IMR-90 (cell line): Measurements from ENCODE around the gene GSTA2. TPM values are rescaled to one million over a fixed set of nuclear protein-coding genes. Genes with fewer than 3 reads are reported as not detected.

Experiments used
- ATAC-seq: fragments of 200-7000 bp; cut with Tn5 transposase; 2 replicates; pipeline ENCODE4 v1.9.1; 2020; ENCODE audit warnings: low read depth, mild to moderate bottlenecking, moderate library complexity
- BruUV-seq: library from RNA; stranded (reverse); fragments of 400-500 nt; replicated peaks from 2 replicates; lab custom pipeline; 2021; lab: Mats Ljungman, UMichigan
- CTCF ChIA-PET: fragments of 300-600 bp; formaldehyde crosslinking; extraction: SDS; loops from one replicate; lab custom pipeline; 2021; ENCODE audit warnings: antibody characterized with exemption; lab: Yijun Ruan, JAX
- POLR2A ChIA-PET: fragments of 300-600 bp; sonication (Branson Sonifier 250); formaldehyde crosslinking; loops from one replicate; lab custom pipeline; 2022; ENCODE audit warnings: antibody characterized with exemption; ENCODE audit not compliant: unreplicated experiment; lab: Charles Lee
- DNase-seq: peaks from one replicate; pipeline ENCODE4 v3.0.0; 2013
- H2AFZ ChIP-seq: replicated peaks from 2 replicates; pipeline ENCODE3; 2013; ENCODE audit warnings: low read length, mild to moderate bottlenecking; ENCODE audit not compliant: poor library complexity
- H2AK5ac ChIP-seq: 2 replicates; pipeline ENCODE4 v1.6.1; 2013; ENCODE audit warnings: low read depth, low read length, inconsistent platforms
- H2AK9ac ChIP-seq: replicated peaks from 2 replicates; pipeline ENCODE3; 2013; ENCODE audit warnings: mild to moderate bottlenecking, low read depth, low read length, moderate library complexity; ENCODE audit not compliant: poor library complexity
- H2BK120ac ChIP-seq: 2 replicates; pipeline ENCODE4 v1.6.1; 2013; ENCODE audit warnings: low read depth, low read length, inconsistent platforms
- H2BK15ac ChIP-seq: 3 replicates; pipeline ENCODE4 v1.6.1; 2013; ENCODE audit warnings: low read depth, low read length, inconsistent platforms
- H2BK20ac ChIP-seq: 2 replicates; pipeline ENCODE4 v1.6.1; 2013; ENCODE audit warnings: low read depth, mild to moderate bottlenecking, inconsistent platforms, low read length, moderate library complexity
- H2BK5ac ChIP-seq: 2 replicates; pipeline ENCODE4 v1.6.1; 2013; ENCODE audit warnings: mild to moderate bottlenecking, low read depth, low read length, inconsistent platforms; ENCODE audit not compliant: poor library complexity, severe bottlenecking
- H3K14ac ChIP-seq: replicated peaks from 2 replicates; pipeline ENCODE4 v1.6.1; 2013; ENCODE audit warnings: low read depth, low read length, inconsistent platforms
- H3K18ac ChIP-seq: 2 replicates; pipeline ENCODE4 v1.6.1; 2013; ENCODE audit warnings: low read depth, low read length, control low read depth
- H3K23ac ChIP-seq: 2 replicates; pipeline ENCODE4 v1.6.1; 2013; ENCODE audit warnings: low read depth, low read length, inconsistent platforms
- H3K27ac ChIP-seq: 2 replicates; pipeline ENCODE4 v1.5.1; 2013; ENCODE audit warnings: mild to moderate bottlenecking, control low read depth, low read length; ENCODE audit not compliant: insufficient read depth
- H3K27me3 ChIP-seq: 2 replicates; pipeline ENCODE4 v1.6.1; 2013; ENCODE audit warnings: low read length; ENCODE audit not compliant: control insufficient read depth, insufficient read depth
- H3K36me3 ChIP-seq: 2 replicates; pipeline ENCODE4 v1.6.1; 2013; ENCODE audit warnings: low read length, mixed read lengths; ENCODE audit not compliant: control insufficient read depth, insufficient read depth
- H3K4ac ChIP-seq: 2 replicates; pipeline ENCODE4 v1.6.1; 2013; ENCODE audit warnings: low read depth, low read length, inconsistent platforms
- H3K4me1 ChIP-seq: 2 replicates; pipeline ENCODE4 v1.6.1; 2013; ENCODE audit warnings: low read length, mixed read lengths; ENCODE audit not compliant: control insufficient read depth, insufficient read depth
- H3K4me2 ChIP-seq: 2 replicates; pipeline ENCODE4 v1.6.1; 2013; ENCODE audit warnings: low read depth, mild to moderate bottlenecking, control low read depth, low read length, moderate library complexity
- H3K4me3 ChIP-seq: 2 replicates; pipeline ENCODE4 v1.5.1; 2013; ENCODE audit warnings: low read depth, mild to moderate bottlenecking, control low read depth, low read length, moderate library complexity; ENCODE audit not compliant: insufficient read depth
- H3K56ac ChIP-seq: 2 replicates; pipeline ENCODE4 v1.6.1; 2013; ENCODE audit warnings: low read length, inconsistent platforms; ENCODE audit not compliant: insufficient read depth; ENCODE audit errors: extremely low read depth
- H3K79me1 ChIP-seq, 2 experiments: 2 replicates each; pipeline ENCODE4 v1.6.1; 2013; ENCODE audit warnings: low read length in 2 of 2, inconsistent platforms in 1 of 2, low read depth in 1 of 2
- H3K9ac ChIP-seq: 2 replicates; pipeline ENCODE4 v1.6.1; 2013; ENCODE audit warnings: low read depth, low read length, control low read depth
- H3K9me1 ChIP-seq: 2 replicates; pipeline ENCODE4 v1.6.1; 2013; ENCODE audit warnings: low read length, inconsistent platforms; ENCODE audit not compliant: insufficient read depth
- H3K9me3 ChIP-seq: 2 replicates; pipeline ENCODE4 v1.6.1; 2013; ENCODE audit warnings: low read length; ENCODE audit not compliant: control insufficient read depth, insufficient read depth
- H4K20me1 ChIP-seq: 2 replicates; pipeline ENCODE4 v1.6.1; 2013; ENCODE audit warnings: low read length, inconsistent platforms; ENCODE audit not compliant: insufficient read depth
- H4K5ac ChIP-seq: 2 replicates; pipeline ENCODE4 v1.6.1; 2013; ENCODE audit warnings: mild to moderate bottlenecking, low read depth, low read length, control low read depth
- H4K8ac ChIP-seq, 2 experiments: 2 replicates each; pipeline ENCODE4 v1.6.1; 2013; ENCODE audit warnings: low read depth in 2 of 2, low read length in 2 of 2, control low read depth in 1 of 2, inconsistent platforms in 1 of 2
- H4K91ac ChIP-seq: 2 replicates; pipeline ENCODE4 v1.6.1; 2013; ENCODE audit warnings: low read depth, low read length, inconsistent platforms; ENCODE audit not compliant: insufficient read depth
- BHLHE40 ChIP-seq: fragments of 150-350 bp; IDR thresholded peaks from 2 replicates; pipeline ENCODE4 v1.6.1; 2016; ENCODE audit warnings: mild to moderate bottlenecking, low read depth, low read length
- CEBPB ChIP-seq: IDR thresholded peaks from 2 replicates; pipeline ENCODE4 v1.6.1; 2012; ENCODE audit warnings: low read depth, low read length, improper control_type of control experiment
- FOS ChIP-seq: fragments of 150-350 bp; IDR thresholded peaks from 2 replicates; pipeline ENCODE4 v1.6.1; 2016; ENCODE audit warnings: low read depth, low read length
- RAD21 ChIP-seq: IDR thresholded peaks from 2 replicates; pipeline ENCODE4 v1.6.1; 2012; ENCODE audit warnings: low read length, improper control_type of control experiment
- SMC3 ChIP-seq: fragments of 150-350 bp; IDR thresholded peaks from 2 replicates; pipeline ENCODE4 v1.6.1; 2016; ENCODE audit warnings: low read depth, mild to moderate bottlenecking, antibody characterized with exemption, low read length, moderate library complexity
- WGBS, 2 experiments: methylation state at CpG; one replicate each; pipeline versions ENCODE4 v1.1.5 to v1.1.7; 2013; ENCODE audit warnings: missing lambda C conversion rate in 2 of 2; ENCODE audit not compliant: insufficient read length in 1 of 2; ENCODE audit errors: extremely low coverage in 2 of 2; 5-methylcytosine and 5-hydroxymethylcytosine counted together
- dilution Hi-C: fragments of 300-500 bp; cut with HindIII; formaldehyde crosslinking; loops from one replicate; pipeline ENCODE4 v1.14.3; 2018; ENCODE audit warnings: low sequenced_read_pairs; ENCODE audit not compliant: unreplicated experiment
- in situ Hi-C: fragments of 300-500 bp; cut with MboI; formaldehyde crosslinking; loops from 3 replicates; pipeline ENCODE4 v1.14.3; 2019; ENCODE audit warnings: low sequenced_read_pairs, inconsistent platforms, mixed read lengths
- intact Hi-C: fragments of 100-400 bp; cut with micrococcal nuclease; formaldehyde crosslinking; loops from 2 replicates; pipeline ENCODE4 v1.10.0; 2022
- polyA plus RNA-seq, 3 experiments: library from polyadenylated mRNA; depleted of rRNA; stranded (reverse); fragments of >200 nt; gene quantifications; 2 replicates each; pipeline ENCODE4 v1.2.3, GENCODE V29; 2012; ENCODE audit warnings: low replicate concordance in 1 of 3
- total RNA-seq: library from RNA; depleted of rRNA; stranded (reverse); fragments of >200 nt; gene quantifications from 2 replicates; pipeline ENCODE4 v1.2.3, GENCODE V29; 2012
- TF ChIP-seq, protein P1 (sequence below): conservative IDR thresholded peaks from 2 replicates; pipeline ENCODE4 v1.5.1; 2012; ENCODE audit warnings: mild to moderate bottlenecking, low read depth, low read length, improper control_type of control experiment

Gene GSTA2
- total and polyA plus RNA-seq, 2 of the 4 experiments (the other 2 are of a cell fraction), result not detected

DNA sequence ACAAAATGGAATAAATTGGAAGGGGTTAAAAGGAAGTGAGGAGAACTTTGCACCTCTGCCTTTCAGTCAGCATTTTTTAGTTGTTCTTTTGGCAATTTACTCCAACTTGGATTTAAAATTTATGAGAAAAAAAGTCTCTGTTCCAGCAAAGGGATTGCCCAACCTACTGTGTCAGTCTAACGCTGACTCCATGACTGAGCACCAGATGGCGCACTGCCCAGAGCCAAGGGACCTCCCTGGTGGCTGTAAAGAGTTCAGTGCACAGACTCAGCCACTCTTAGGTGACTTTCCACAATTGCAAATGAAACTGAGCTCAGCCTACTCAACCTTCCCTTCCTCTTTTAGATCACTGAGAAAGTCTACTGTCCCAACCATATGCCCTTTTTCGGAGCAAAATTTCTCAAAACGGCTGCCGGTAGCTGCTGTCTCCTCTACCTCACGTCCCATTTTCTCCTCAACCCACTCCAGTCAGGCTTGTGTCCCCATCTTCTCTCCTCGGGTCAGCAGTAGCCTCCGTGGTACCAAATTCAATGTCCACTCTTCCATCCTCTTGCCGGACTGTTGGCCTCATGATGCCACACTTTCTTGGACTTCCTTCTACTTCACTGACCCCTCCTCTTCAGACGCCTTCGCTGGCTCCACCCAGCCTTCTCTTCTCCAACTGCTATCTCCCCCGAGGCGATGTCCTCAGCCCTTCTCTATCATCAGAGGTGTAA lies 38.7 kb downstream of the GSTA2 start:
- no peak overlapping the region for H3K56ac ChIP-seq
- H3K4me2 ChIP-seq, result no peak overlapping the region
- H3K4me1 ChIP-seq, result no peaks in the 10 kb centered on the region; the same call in 1 of the 2 replicates
- H2AK9ac ChIP-seq, result no peak overlapping the region
- no peak overlapping the region for H2BK5ac ChIP-seq
- no peak overlapping the region for H3K23ac ChIP-seq
- no peak overlapping the region for H3K4ac ChIP-seq
- H3K18ac ChIP-seq, result no peak overlapping the region
- H2BK20ac ChIP-seq, result no peak overlapping the region
- BruUV-seq, result no TSS peak
- H3K14ac ChIP-seq, result no peak overlapping the region
- no peak overlapping the region for H2AFZ ChIP-seq
- H4K20me1 ChIP-seq, result no peaks in the 10 kb centered on the region
- no peaks in the 10 kb centered on the region for H3K79me1 ChIP-seq
- no peak overlapping the region for H4K8ac ChIP-seq
- H3K27me3 ChIP-seq, result no peaks in the 10 kb centered on the region; the same call in 1 of the 2 replicates
- no peak overlapping the region for H2AK5ac ChIP-seq
- H3K9me3 ChIP-seq, result no peaks in the 10 kb centered on the region
- H4K5ac ChIP-seq, result no peak overlapping the region
- TF ChIP-seq BHLHE40, result no peak
- TF ChIP-seq SMC3, result peak; percentile 70
- no peak for TF ChIP-seq FOS
- TF ChIP-seq, protein P1, sequence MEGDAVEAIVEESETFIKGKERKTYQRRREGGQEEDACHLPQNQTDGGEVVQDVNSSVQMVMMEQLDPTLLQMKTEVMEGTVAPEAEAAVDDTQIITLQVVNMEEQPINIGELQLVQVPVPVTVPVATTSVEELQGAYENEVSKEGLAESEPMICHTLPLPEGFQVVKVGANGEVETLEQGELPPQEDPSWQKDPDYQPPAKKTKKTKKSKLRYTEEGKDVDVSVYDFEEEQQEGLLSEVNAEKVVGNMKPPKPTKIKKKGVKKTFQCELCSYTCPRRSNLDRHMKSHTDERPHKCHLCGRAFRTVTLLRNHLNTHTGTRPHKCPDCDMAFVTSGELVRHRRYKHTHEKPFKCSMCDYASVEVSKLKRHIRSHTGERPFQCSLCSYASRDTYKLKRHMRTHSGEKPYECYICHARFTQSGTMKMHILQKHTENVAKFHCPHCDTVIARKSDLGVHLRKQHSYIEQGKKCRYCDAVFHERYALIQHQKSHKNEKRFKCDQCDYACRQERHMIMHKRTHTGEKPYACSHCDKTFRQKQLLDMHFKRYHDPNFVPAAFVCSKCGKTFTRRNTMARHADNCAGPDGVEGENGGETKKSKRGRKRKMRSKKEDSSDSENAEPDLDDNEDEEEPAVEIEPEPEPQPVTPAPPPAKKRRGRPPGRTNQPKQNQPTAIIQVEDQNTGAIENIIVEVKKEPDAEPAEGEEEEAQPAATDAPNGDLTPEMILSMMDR, result peak; percentile 65
- peak; percentile 90 for TF ChIP-seq CEBPB
- TF ChIP-seq RAD21, result peak; percentile 55
- no peaks in the 10 kb centered on the region for H3K36me3 ChIP-seq
- H4K91ac ChIP-seq, result no peak overlapping the region
- intact Hi-C loops (loop anchor here (1.0 kb wide), 1 partner anchor 336 kb away; no protein-coding TSS in a partner anchor), in situ Hi-C loops (no loop called here), dilution Hi-C loops (no loop called here)
- H2BK15ac ChIP-seq, result no peak overlapping the region
- ATAC-seq (peak; percentile 85), DNase-seq (peak; percentile 60)
- no peaks in the 10 kb centered on the region for H3K9me1 ChIP-seq
- WGBS, 2 experiments, result 69% methylated on average over 9 of the region's 13 CpGs; no CpG with 5 or more reads in 1 of the 2 experiments
- H3K4me3 ChIP-seq, result no peak overlapping the region
- no peak overlapping the region for H3K9ac ChIP-seq
- CTCF ChIA-PET, result no interaction called here
- no peak overlapping the region for H3K27ac ChIP-seq
- POLR2A ChIA-PET, result no interaction called here
- no peak overlapping the region for H2BK120ac ChIP-seq
